Measurements from ENCODE around the gene PMPCA.

Gene PMPCA

GRCh38 chr9:136463578-136463977 lies 53.1 kb downstream of the PMPCA start:
- DNase-seq: no peak

DNA sequence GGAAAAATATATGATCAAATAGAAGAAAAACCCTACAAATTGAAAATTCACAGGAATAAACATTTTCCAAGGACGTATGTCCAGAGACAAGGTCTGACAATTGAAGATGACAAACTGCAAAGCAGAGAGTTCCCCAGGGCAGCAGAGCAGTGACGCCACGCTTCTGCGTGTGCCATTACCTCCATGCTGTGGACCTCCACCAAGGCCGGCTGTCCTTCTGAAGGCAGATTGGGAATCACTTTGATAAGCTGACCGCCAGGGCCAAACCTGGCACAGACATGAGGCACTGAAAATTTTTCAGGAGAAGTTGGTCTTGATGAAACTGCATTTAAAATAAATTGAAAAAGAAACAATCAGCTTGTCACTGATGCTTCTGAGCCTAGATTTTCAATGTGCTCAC lies 53.8 kb downstream of the PMPCA start:
- no peak for DNase-seq

- no peak for DNase-seq
Measured at GRCh38 chr9:136465500-136466154, 55.2 kb downstream of the PMPCA start.

GRCh38 chr9:136466155-136466541 lies 55.7 kb downstream of the PMPCA start:
- DNase-seq: no peak

DNA sequence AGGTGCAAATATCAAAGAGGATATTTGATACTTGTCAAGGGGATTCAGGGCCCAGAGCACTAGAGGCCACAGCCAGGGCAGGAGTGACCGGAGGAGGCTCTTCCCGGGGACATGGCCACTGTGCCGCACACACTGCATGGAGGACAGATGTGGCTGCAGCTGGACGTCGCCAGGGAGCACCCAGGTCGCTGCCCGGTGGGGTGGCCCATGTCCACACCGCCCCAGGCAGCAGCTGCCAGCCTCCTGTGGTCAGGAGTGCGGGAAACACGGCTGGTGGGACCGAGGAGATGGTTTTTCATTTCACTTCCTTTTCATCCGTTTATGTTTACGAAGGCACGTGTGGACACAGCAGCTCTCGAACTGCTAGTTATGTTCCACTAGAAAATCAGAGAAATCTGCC lies 57.3 kb downstream of the PMPCA start:
- no peak for DNase-seq

GRCh38 chr9:136470356-136470755 lies 59.9 kb downstream of the PMPCA start:
- no peak for DNase-seq

GRCh38 chr9:136470792-136471469 lies 60.5 kb downstream of the PMPCA start:
- no peak for DNase-seq

DNA sequence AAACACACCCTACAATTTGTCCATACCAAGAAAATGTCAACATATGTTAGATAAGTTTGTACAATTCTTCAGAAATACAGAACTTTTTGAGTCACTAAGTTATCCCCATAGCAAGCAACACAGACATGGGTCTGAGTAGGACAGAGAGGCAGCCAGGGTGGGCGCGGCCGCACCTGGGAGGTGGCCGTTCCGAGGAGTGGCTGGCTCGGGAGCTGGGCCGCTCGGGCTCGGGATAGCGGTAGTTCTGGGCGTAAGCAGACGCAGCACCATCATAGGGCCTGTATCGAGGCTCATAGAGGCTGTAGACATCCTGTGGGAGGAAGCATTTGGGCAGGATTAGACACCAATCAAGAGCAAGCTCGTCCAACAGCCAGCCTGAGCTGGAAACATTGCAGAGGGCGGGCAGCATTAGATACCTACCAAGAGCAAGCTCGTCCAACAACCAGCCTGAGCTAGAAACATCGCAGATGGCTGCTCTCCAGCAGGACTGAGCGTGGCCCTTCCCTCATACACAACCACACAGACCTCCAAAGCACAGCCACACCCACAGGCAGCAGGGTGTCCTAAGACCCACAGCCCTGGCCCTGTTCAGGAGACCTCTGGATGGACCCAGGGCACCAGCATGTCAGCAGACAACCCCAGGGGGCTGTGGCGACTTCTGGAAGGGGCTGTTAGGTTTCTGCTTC lies 61.5 kb downstream of the PMPCA start:
- DNase-seq: no peak

DNA sequence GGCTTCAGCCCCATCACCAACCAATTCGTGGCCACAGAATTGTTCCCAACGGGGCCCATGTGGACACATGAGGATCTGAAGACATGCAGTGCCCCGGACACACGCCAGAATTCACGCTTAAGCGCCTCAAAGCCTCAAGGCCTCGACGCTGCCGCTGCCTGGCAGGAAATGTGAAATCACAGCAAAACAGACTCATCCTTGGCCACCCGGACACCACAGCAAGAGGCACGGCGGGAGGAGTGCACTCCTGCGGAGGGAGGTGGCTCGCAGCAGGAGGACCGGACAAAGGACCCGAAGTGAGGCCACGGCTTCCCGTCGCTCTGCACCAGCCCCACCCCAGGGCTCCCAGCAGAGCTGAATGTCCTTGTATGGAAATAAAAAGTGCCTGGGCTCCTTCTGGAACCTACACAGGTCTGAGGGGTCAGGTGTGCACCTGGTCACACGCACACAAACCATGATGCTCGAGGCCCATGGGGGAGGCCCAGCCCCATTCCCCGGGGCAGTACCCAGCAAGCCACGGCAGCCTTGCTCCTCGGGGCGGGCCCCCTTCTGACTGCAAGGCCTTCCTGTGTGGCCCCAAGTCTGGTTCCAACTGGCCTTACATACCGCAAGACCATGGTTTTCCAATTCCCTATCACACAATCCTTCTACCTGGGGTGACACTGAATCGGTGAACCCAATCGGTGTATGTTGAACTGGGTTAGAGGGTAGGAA lies 62.3 kb downstream of the PMPCA start:
- DNase-seq: no peak

- no peak for DNase-seq
Measured at GRCh38 chr9:136473354-136473721, 62.9 kb downstream of the PMPCA start.

Measured in NCI-H748 treated with DMSO at 0.1 percent for 48 hours (cell line).